Sigmoid colon (tissue), 4 donors: ENCODE results near the gene DZIP1.

ENCODE experiments used
- POLR2AphosphoS5 ChIP-seq, 4 donors: sonication (generic); formaldehyde crosslinking; IDR thresholded peaks; one replicate each; pipeline ENCODE4 v1.6.1; 2017; ENCODE audit warnings: antibody characterized with exemption in 4 of 4
- TF ChIP-seq, protein P1 (sequence below), 4 experiments: fragments of 450-650 bp in 3 of 4; fragments of 200-600 bp in 1 of 4; IDR thresholded peaks; one replicate each; pipeline ENCODE4 v1.5.1; 2016 to 2019; ENCODE audit warnings: antibody characterized with exemption in 4 of 4, mild to moderate bottlenecking in 3 of 4, moderate library complexity in 2 of 4

GRCh38 chr13:95684418-95684817, 39.9 kb upstream of the DZIP1 start:
- TF ChIP-seq, protein P1, sequence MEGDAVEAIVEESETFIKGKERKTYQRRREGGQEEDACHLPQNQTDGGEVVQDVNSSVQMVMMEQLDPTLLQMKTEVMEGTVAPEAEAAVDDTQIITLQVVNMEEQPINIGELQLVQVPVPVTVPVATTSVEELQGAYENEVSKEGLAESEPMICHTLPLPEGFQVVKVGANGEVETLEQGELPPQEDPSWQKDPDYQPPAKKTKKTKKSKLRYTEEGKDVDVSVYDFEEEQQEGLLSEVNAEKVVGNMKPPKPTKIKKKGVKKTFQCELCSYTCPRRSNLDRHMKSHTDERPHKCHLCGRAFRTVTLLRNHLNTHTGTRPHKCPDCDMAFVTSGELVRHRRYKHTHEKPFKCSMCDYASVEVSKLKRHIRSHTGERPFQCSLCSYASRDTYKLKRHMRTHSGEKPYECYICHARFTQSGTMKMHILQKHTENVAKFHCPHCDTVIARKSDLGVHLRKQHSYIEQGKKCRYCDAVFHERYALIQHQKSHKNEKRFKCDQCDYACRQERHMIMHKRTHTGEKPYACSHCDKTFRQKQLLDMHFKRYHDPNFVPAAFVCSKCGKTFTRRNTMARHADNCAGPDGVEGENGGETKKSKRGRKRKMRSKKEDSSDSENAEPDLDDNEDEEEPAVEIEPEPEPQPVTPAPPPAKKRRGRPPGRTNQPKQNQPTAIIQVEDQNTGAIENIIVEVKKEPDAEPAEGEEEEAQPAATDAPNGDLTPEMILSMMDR (IDR thresholded peaks at IDR 0.05): no peak
- TF ChIP-seq POLR2AphosphoS5 (IDR thresholded peaks at IDR 0.05): no peak
